Measurements from ENCODE around the gene PHKA2. TPM values are rescaled to one million over a fixed set of nuclear protein-coding genes. Genes with fewer than 3 reads are reported as not detected.

Gene PHKA2
- total RNA-seq, 1 experiment from 2014 or later = 24.6 TPM

- Histone ChIP-seq H4K20me1 (ENCODE audit: low read length) (no peaks in the 10 kb centered on the region), H3K4me2 (ENCODE audit: low read length) (no peak overlapping the region), H3K9me3 (ENCODE audit: low read length) (no peaks in the 10 kb centered on the region), H3K9ac (ENCODE audit: low read length) (no peak overlapping the region), H3K9me2 (replicated peaks; ENCODE audit: low read length) (no peaks in the 10 kb centered on the region), H3K4me3 (ENCODE audit: low read length) (no peak overlapping the region), H3K27ac (ENCODE audit: low read length) (no peak overlapping the region), H3K36me3 (ENCODE audit: low read depth, low read length) (no peaks in the 10 kb centered on the region), H3K79me2 (ENCODE audit: low read length) (no peaks in the 10 kb centered on the region), H3K4me1 (ENCODE audit: insufficient read depth, low read length) (peaks cover 20% of the 10 kb centered on the region), H3K27me3 (ENCODE audit: low read length) (no peaks in the 10 kb centered on the region), H3F3A (ENCODE audit: low read length, unreplicated experiment) (no peaks in the 10 kb centered on the region), H2AFZ (ENCODE audit: low read length) (no peak overlapping the region)
- ChIA-PET CTCF (no interaction called here), POLR2A (ENCODE audit: unreplicated experiment) (no interaction called here)
- TF ChIP-seq EZH2phosphoT487 (IDR thresholded peaks at IDR 0.05; ENCODE audit: borderline replicate concordance, low read length) (no peak), EZH2 (IDR thresholded peaks at IDR 0.05; ENCODE audit: low read length, unreplicated experiment) (no peak), CTCF (conservative IDR thresholded peaks at IDR 0.05; ENCODE audit: low read depth, low read length) (no peak)
- no TSS peak for BruUV-seq (replicated peaks)
- DNase-seq (no peak), ATAC-seq (no peak)
- intact Hi-C loops (cut with micrococcal nuclease) = no loop called here
Observed at GRCh38 chrX:18890049-18890381, 93.9 kb downstream of the PHKA2 start.

- Histone ChIP-seq H4K20me1 (ENCODE audit: low read length) (no peaks in the 10 kb centered on the region), H2AFZ (ENCODE audit: low read length) (no peak overlapping the region), H3K36me3 (ENCODE audit: low read depth, low read length) (no peaks in the 10 kb centered on the region), H3K4me2 (ENCODE audit: low read length) (no peak overlapping the region), H3K4me3 (ENCODE audit: low read length) (no peak overlapping the region), H3K79me2 (ENCODE audit: low read length) (no peaks in the 10 kb centered on the region), H3K9me3 (ENCODE audit: low read length) (no peaks in the 10 kb centered on the region), H3F3A (ENCODE audit: low read length, unreplicated experiment) (no peaks in the 10 kb centered on the region), H3K27ac (ENCODE audit: low read length) (no peak overlapping the region), H3K9ac (ENCODE audit: low read length) (no peak overlapping the region), H3K27me3 (ENCODE audit: low read length) (no peaks in the 10 kb centered on the region), H3K4me1 (ENCODE audit: insufficient read depth, low read length) (peaks cover 20% of the 10 kb centered on the region), H3K9me2 (replicated peaks; ENCODE audit: low read length) (no peaks in the 10 kb centered on the region)
- no peak for TF ChIP-seq CTCF (conservative IDR thresholded peaks at IDR 0.05; ENCODE audit: low read depth, low read length)
- no peak for TF ChIP-seq EZH2phosphoT487 (IDR thresholded peaks at IDR 0.05; ENCODE audit: borderline replicate concordance, low read length)
- no peak for TF ChIP-seq EZH2 (IDR thresholded peaks at IDR 0.05; ENCODE audit: low read length, unreplicated experiment)
- DNase-seq = no peak
- intact Hi-C loops (cut with micrococcal nuclease) = loop anchor here (5.0 kb wide), 2 partner anchors 187 to 497 kb away; no protein-coding TSS in a partner anchor
- no peak for ATAC-seq
- ChIA-PET CTCF (interaction anchor here (0.6 kb wide), 1 partner anchor 445 kb away, joined by 6 read pairs; no protein-coding TSS in a partner anchor), POLR2A (ENCODE audit: unreplicated experiment) (no interaction called here)
- BruUV-seq (replicated peaks) = no TSS peak
Observed at GRCh38 chrX:18889346-18890048, 94.4 kb downstream of the PHKA2 start.

- ChIA-PET CTCF (no interaction called here), POLR2A (ENCODE audit: unreplicated experiment) (no interaction called here)
- BruUV-seq (replicated peaks) = no TSS peak
- Histone ChIP-seq H3K9me3 (ENCODE audit: low read length) (no peaks in the 10 kb centered on the region), H3K27ac (ENCODE audit: low read length) (no peak overlapping the region), H3K4me1 (ENCODE audit: insufficient read depth, low read length) (peaks cover 20% of the 10 kb centered on the region), H3K79me2 (ENCODE audit: low read length) (no peaks in the 10 kb centered on the region), H3K4me2 (ENCODE audit: low read length) (no peak overlapping the region), H2AFZ (ENCODE audit: low read length) (no peak overlapping the region), H3K9me2 (replicated peaks; ENCODE audit: low read length) (no peaks in the 10 kb centered on the region), H3K4me3 (ENCODE audit: low read length) (no peak overlapping the region), H3K27me3 (ENCODE audit: low read length) (no peaks in the 10 kb centered on the region), H4K20me1 (ENCODE audit: low read length) (no peaks in the 10 kb centered on the region), H3F3A (ENCODE audit: low read length, unreplicated experiment) (no peaks in the 10 kb centered on the region), H3K9ac (ENCODE audit: low read length) (no peak overlapping the region), H3K36me3 (ENCODE audit: low read depth, low read length) (no peaks in the 10 kb centered on the region)
- intact Hi-C loops (cut with micrococcal nuclease) = loop anchor here (5.0 kb wide), 2 partner anchors 186 to 496 kb away; no protein-coding TSS in a partner anchor
- TF ChIP-seq EZH2 (IDR thresholded peaks at IDR 0.05; ENCODE audit: low read length, unreplicated experiment) (no peak), CTCF (conservative IDR thresholded peaks at IDR 0.05; ENCODE audit: low read depth, low read length) (no peak), EZH2phosphoT487 (IDR thresholded peaks at IDR 0.05; ENCODE audit: borderline replicate concordance, low read length) (no peak)
- no peak for DNase-seq
- ATAC-seq = no peak
Observed at GRCh38 chrX:18888281-18888680, 95.6 kb downstream of the PHKA2 start.

Measured in PC-3 (cell line).